CD4-positive, alpha-beta T cell treated with Interleukin-17A for 1 hour (primary cell): ENCODE data around the gene LRRC56.
A peak's percentile ranks its signal among the peaks of the same experiment; 100 is the strongest.
"Not testable (repeated sequence)": the region's sequence is repeated elsewhere in the genome, so short reads cannot be mapped to it uniquely, and the experiment has no call there.

Experiments
- DNase-seq: peaks from one replicate; pipeline ENCODE4 v3.0.0-alpha.2; 2020

The LRRC56 gene

DNA sequence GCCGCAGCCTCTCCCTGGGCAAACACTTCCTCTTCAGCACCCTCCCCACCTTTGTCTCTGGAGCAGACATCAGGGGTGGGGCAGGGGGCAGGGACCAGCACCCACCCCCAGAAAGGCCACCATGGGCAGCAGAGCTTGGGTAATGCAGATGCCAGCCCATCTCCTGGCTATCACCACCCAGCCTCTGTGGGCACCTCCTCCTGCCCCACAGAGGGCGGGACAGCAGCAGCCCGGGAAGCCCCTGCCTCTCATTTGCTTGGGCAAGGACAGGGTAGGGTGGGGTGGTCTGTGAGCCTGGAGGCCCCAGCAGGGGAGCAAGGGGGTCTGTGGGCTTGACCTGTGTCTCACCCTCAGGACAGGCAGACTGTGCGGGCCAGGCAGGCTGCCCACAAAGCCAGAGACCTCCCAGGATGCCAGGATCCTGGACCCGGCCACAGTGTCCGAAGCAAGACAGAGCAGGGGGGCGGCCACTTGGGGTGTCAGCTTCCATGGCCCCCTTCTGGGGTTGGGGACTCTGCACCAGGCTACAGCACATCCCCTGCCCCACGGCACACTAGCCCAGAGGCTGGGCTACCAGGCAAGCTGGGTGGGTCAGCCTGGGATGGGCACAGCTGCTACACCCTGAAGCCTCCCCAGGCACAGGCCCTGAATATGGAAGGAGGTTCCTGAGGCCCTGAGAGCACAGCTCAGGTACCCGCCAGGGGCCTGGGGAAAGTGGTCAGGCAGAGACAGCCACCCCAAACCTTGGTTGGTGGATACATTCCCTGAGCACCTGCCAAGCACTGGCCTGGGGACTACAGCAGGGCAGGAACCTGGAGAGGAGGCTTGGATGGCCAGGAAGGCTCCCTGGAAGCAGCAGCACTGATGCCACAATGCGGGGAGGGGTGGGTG, 34.8 kb upstream of the LRRC56 start:
- no peak for DNase-seq

GRCh38 chr11:503179-503981, 33.9 kb upstream of the LRRC56 start:
- peak; percentile 36 for DNase-seq

- DNase-seq, result no peak
Measured at GRCh38 chr11:504053-504993, 33.0 kb upstream of the LRRC56 start.

GRCh38 chr11:504994-505344, 32.4 kb upstream of the LRRC56 start:
- no peak for DNase-seq

- peak; percentile 96 for DNase-seq
Measured at GRCh38 chr11:506238-506994, 30.9 kb upstream of the LRRC56 start.

DNA sequence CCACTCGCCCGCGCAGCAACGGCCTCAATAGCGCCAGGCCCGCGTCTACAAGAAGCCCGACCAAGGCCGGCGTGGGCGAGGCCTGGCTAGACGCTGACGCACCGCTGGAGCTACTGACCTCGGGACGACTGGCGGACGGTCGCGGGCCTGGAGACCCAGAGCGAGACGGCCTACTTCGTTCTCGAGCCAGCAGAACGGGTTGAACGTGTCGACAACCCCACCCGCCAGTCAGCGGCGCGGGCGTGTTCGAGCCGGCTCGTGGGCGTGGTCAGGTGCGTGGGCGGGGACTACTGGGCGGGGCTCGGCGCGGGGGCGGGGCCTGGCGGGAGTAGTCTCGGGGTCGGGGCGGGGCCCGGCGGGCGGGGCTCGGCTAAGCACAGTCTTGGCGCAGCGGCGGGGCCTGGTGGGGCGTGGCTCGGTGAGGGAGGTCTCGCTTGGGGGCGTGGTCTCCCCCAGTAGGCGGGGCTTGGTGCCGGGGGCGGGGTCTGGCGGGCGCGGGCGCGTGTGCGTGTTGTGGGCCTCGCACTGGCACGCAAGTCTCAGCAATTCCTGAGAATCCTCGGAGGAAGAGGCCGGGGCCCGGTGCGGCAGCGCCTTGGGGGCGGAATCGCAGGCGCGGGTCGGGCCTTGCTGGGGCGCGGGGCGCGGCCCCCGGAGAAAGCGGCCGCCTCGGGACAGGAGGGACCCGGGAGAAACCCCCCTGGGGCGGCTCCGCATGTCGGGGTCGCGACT, 30.2 kb upstream of the LRRC56 start, which contains the start of gene RNH1:
Gene RNH1 (minus strand): TSS at position 248 of the 732 bp plus-strand sequence. CDS start 5,080 bp downstream, outside the sequence.
- peak; percentile 98 for DNase-seq

- DNase-seq, result no peak
Measured at GRCh38 chr11:507727-508515, 29.4 kb upstream of the LRRC56 start.

DNA sequence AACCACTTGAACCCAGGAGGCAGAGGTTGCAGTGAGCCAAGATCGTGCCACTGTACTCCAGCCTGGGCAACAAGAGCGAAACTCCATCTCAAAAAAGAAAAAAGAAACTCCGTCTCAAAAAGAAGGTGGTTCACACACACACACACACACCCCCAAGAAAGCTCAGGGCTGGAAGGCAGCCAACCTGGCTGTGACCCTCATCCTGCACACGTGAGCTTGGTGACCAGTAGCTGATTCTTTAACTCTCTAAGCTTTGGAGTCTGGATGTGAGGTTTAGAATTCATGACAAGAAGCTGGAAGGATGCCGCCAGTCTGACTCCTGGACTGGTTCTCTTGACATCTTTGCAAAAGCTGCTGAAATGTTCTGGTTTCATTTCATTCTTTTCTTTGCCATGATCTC, 28.4 kb upstream of the LRRC56 start:
- no peak for DNase-seq

GRCh38 chr11:512761-513595, 24.3 kb upstream of the LRRC56 start:
- no peak for DNase-seq

GRCh38 chr11:514606-515005, 22.7 kb upstream of the LRRC56 start:
- no peak for DNase-seq

GRCh38 chr11:515131-515530, 22.2 kb upstream of the LRRC56 start:
- no peak for DNase-seq

DNA sequence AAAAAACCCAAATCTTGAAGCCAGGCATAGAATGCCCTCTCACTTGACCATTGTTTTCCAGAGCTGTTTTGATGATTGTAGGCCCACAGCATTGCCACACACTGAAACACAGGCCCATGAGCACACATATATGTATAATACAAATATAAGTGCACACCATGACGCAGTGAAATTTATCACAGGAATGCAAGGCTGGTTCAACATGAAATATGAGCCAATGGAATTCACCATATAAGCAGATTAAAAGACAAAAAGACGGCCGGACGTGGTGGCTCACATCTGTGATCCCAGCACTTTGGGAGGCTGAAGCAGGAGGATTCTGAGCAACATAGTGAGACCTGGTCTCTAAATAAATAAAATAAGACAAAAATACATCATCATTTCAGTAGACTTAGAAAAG, 20.9 kb upstream of the LRRC56 start:
- no peak for DNase-seq

GRCh38 chr11:516918-517685, 20.2 kb upstream of the LRRC56 start:
- not testable (repeated sequence) for DNase-seq

GRCh38 chr11:518463-519202, 18.7 kb upstream of the LRRC56 start:
- peak; percentile 91 for DNase-seq

DNA sequence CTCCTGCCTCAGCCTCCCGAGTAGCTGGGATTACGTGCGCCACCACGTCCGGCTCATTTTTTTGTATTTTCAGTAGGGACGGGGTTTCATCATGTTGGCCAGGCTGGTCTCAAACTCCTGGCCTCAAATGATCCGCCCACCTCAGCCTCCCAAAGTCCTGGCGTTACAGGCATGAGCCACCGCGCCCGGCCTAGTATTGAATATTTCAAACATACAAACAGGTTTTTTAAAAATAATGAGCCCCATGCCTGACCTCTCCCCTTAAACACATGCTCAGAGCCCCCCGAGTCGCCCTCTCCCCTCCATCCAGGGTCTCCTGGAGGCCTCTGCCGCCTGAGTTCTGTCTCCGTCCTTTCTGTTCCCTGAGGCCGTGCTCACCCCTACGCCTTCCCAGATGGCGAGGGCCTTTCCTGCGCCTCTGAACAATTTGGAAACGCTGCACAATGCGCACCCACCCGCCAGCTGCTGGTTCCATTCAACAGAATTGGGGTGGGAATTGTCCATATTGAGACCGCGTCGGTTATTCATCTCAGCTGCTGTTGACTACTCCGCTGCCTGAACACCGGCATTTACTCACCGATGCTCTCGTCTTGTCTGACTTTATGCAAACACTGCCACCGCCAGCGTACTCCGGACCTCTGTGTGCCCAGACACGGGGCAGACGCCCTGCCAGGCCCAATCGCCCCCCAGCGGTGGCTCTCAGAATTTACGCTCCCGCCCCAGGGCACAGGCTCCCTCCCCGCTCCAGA, 16.7 kb upstream of the LRRC56 start:
- no peak for DNase-seq

GRCh38 chr11:521177-521688, 16.1 kb upstream of the LRRC56 start:
- DNase-seq, result no peak

- DNase-seq, result no peak
Measured at GRCh38 chr11:526192-526591, 11.1 kb upstream of the LRRC56 start.
